GM12878 (cell line): ENCODE measurements around the gene CGREF1. TPM values are rescaled to one million over a fixed set of nuclear protein-coding genes. Genes with fewer than 3 reads are reported as not detected.

ENCODE experiments used
- ATAC-seq: fragments of 200-7000 bp; cut with Tn5 transposase; 3 replicates; pipeline ENCODE4 v1.9.1; 2020; ENCODE audit warnings: mild to moderate bottlenecking, moderate library complexity
- BruUV-seq: library from RNA; stranded (reverse); fragments of 400-500 nt; replicated peaks from 2 replicates; lab custom pipeline; 2021; lab: Mats Ljungman, UMichigan
- CTCF ChIA-PET: fragments of 300-600 bp; sonication (Branson Sonifier 250); formaldehyde crosslinking; extraction: SDS; loops from one replicate; lab custom pipeline; 2021; ENCODE audit warnings: inconsistent platforms; lab: Yijun Ruan, JAX
- POLR2A ChIA-PET: fragments of 350-600 bp; formaldehyde crosslinking; extraction: SDS; loops from one replicate; lab custom pipeline; 2021; ENCODE audit warnings: inconsistent platforms; lab: Charles Lee
- RAD21 ChIA-PET: fragments of 300-600 bp; sonication (Branson Sonifier 250); formaldehyde crosslinking; loops from one replicate; lab custom pipeline; 2023; ENCODE audit warnings: antibody characterized with exemption; ENCODE audit not compliant: unreplicated experiment; lab: Charles Lee
- SMC1A ChIA-PET: fragments of 300-600 bp; sonication (Branson Sonifier 250); formaldehyde crosslinking; loops from one replicate; lab custom pipeline; 2023; ENCODE audit not compliant: unreplicated experiment, uncharacterized antibody; lab: Charles Lee
- DNase-seq: peaks from one replicate; pipeline ENCODE4 v3.0.0-alpha.2; 2011; ENCODE audit warnings: low read depth, low spot score
- FAIRE-seq: peaks from 3 replicates; lab custom pipeline; 2011; peaks lifted over from hg19 to GRCh38; lab: Jason Lieb, UNC
- H2AFZ ChIP-seq: 2 replicates; pipeline ENCODE4 v1.6.0; 2011; ENCODE audit warnings: low read depth, low read length, control low read depth; ENCODE audit not compliant: control insufficient read depth
- H3K27ac ChIP-seq: 2 replicates; pipeline ENCODE4 v1.5.1; 2011; ENCODE audit warnings: control low read depth; ENCODE audit not compliant: control insufficient read depth, insufficient read depth
- H3K27me3 ChIP-seq, 2 experiments: replicated peaks in 1 of 2; 2 replicates each; pipeline versions ENCODE4 v1.6.0 to v1.6.1; 2011; ENCODE audit warnings: low read length in 1 of 2; ENCODE audit not compliant: control insufficient read depth in 2 of 2, insufficient read depth in 2 of 2
- H3K36me3 ChIP-seq, 2 experiments: 2 replicates each; pipeline ENCODE4 v1.5.1; 2011; ENCODE audit warnings: low read length in 1 of 2; ENCODE audit not compliant: control insufficient read depth in 2 of 2, insufficient read depth in 2 of 2
- H3K4me1 ChIP-seq: 2 replicates; pipeline ENCODE4 v1.6.1; 2011; ENCODE audit warnings: mild to moderate bottlenecking, low read length, moderate library complexity, mixed read lengths; ENCODE audit not compliant: control insufficient read depth, insufficient read depth
- H3K4me2 ChIP-seq: 2 replicates; pipeline ENCODE4 v1.6.0; 2011; ENCODE audit warnings: control low read depth; ENCODE audit not compliant: control insufficient read depth, insufficient read depth
- H3K4me3 ChIP-seq: fragments of 200-600 bp; sonication (generic); 2 replicates; pipeline ENCODE4 v1.5.1; 2016
- H3K79me2 ChIP-seq: 2 replicates; pipeline ENCODE4 v1.6.0; 2011; ENCODE audit warnings: low read length; ENCODE audit not compliant: control insufficient read depth, insufficient read depth
- H3K9ac ChIP-seq: 2 replicates; pipeline ENCODE4 v1.8.0; 2011; ENCODE audit warnings: low read length, control low read depth, mixed read lengths; ENCODE audit not compliant: control insufficient read depth, insufficient read depth
- H3K9me3 ChIP-seq: replicated peaks from 3 replicates; pipeline ENCODE4 v1.5.1; 2011; ENCODE audit warnings: mild to moderate bottlenecking, low read length; ENCODE audit not compliant: control insufficient read depth, insufficient read depth
- H4K20me1 ChIP-seq: 2 replicates; pipeline ENCODE4 v1.6.0; 2011; ENCODE audit not compliant: control insufficient read depth, insufficient read depth
- DPF2 ChIP-seq: fragments of 450-650 bp; IDR thresholded peaks from 2 replicates; pipeline ENCODE4 v1.6.1; 2017; ENCODE audit warnings: mild to moderate bottlenecking
- EZH2 ChIP-seq: IDR thresholded peaks from 2 replicates; pipeline ENCODE4 v1.6.1; 2012; ENCODE audit warnings: low read depth, mild to moderate bottlenecking, control low read depth, inconsistent platforms, low read length, borderline replicate concordance; ENCODE audit not compliant: control insufficient read depth
- HCFC1 ChIP-seq: fragments of 150-350 bp; IDR thresholded peaks from 2 replicates; pipeline ENCODE4 v1.6.1; 2014; ENCODE audit warnings: low read length
- LARP7 ChIP-seq: fragments of 450-650 bp; IDR thresholded peaks from 2 replicates; pipeline ENCODE4 v1.6.1; 2017; ENCODE audit warnings: mild to moderate bottlenecking
- MEF2A ChIP-seq: IDR thresholded peaks from 2 replicates; pipeline ENCODE4 v1.6.1; 2011; ENCODE audit warnings: low read depth, mild to moderate bottlenecking, low read length, moderate library complexity; ENCODE audit not compliant: insufficient read depth
- NFYA ChIP-seq: IDR thresholded peaks from 2 replicates; pipeline ENCODE4 v1.6.1; 2011; ENCODE audit warnings: low read depth, mild to moderate bottlenecking, low read length, improper control_type of control experiment, borderline replicate concordance
- NR2F1 ChIP-seq: fragments of 450-650 bp; conservative IDR thresholded peaks from 2 replicates; pipeline ENCODE4 v1.6.1; 2017; ENCODE audit warnings: mild to moderate bottlenecking
- PKNOX1 ChIP-seq: fragments of 450-650 bp; IDR thresholded peaks from 2 replicates; pipeline ENCODE4 v1.6.1; 2016; ENCODE audit warnings: mild to moderate bottlenecking
- REST ChIP-seq: IDR thresholded peaks from 2 replicates; pipeline ENCODE4 v1.6.1; 2012; ENCODE audit warnings: mild to moderate bottlenecking, low read depth, low read length
- ZBTB33 ChIP-seq: fragments of 450-650 bp; IDR thresholded peaks from 2 replicates; pipeline ENCODE4 v1.6.1; 2017; ENCODE audit warnings: mild to moderate bottlenecking
- ZNF384 ChIP-seq: IDR thresholded peaks from 2 replicates; pipeline ENCODE4 v1.6.1; 2012; ENCODE audit warnings: low read depth, mild to moderate bottlenecking, low read length, improper control_type of control experiment, borderline replicate concordance
- ZSCAN29 ChIP-seq: fragments of 450-650 bp; IDR thresholded peaks from 2 replicates; pipeline ENCODE4 v1.6.1; 2017; ENCODE audit warnings: mild to moderate bottlenecking, moderate library complexity
- WGBS: methylation state at CpG from one replicate; pipeline ENCODE4 v1.1.6; 2016; ENCODE audit warnings: low lambda C conversion rate; ENCODE audit not compliant: insufficient replicate concordance, insufficient coverage; ENCODE audit errors: missing lambda C conversion rate; 5-methylcytosine and 5-hydroxymethylcytosine counted together
- in situ Hi-C: fragments of 300-500 bp; cut with MboI; formaldehyde crosslinking; loops from 9 replicates; pipeline ENCODE4 v1.14.3; 2018; ENCODE audit warnings: mixed read lengths
- intact Hi-C: fragments of 100-400 bp; cut with micrococcal nuclease; formaldehyde crosslinking; loops from one replicate; pipeline ENCODE4 v1.14.2; 2022; ENCODE audit not compliant: unreplicated experiment
- polyA plus RNA-seq, 11 experiments: library from polyadenylated mRNA; depleted of rRNA in 4 of 11; unstranded in 6 of 11; stranded (reverse) in 5 of 11; fragments of >200 nt; fragmentation: Nextera tagmentation in 4 of 11; fragmentation: Illumina TruSeq in 1 of 11; extraction: Ambion mirVana in 4 of 11; extraction: Trizol in 1 of 11; gene quantifications; 1 replicate in 1 of 11; 2 replicates in 10 of 11; pipeline versions ENCODE4 v1.2.1 to v1.2.3, GENCODE V29; 2011 to 2016; ENCODE audit warnings: inconsistent platforms in 2 of 11, missing spikeins in 2 of 11, low read depth in 1 of 11
- total RNA-seq, 4 experiments: library from RNA; depleted of rRNA in 3 of 4; stranded (reverse); fragments of >200 nt in 3 of 4; fragmentation: Illumina TruSeq in 1 of 4; extraction: Trizol in 1 of 4; gene quantifications; 2 replicates each; pipeline versions ENCODE4 v1.2.1 to v1.2.3, GENCODE V29; 2013 to 2021

The CGREF1 gene
- total and polyA plus RNA-seq, 10 of the 15 experiments (the other 5 are each of a cell fraction or from before 2014, with no cell fraction given): 0.06 to 0.21 TPM; not detected in 8

- POLR2A ChIA-PET: no interaction called here
- Histone ChIP-seq H3K4me3 (no peak overlapping the region), H3K4me2 (no peak overlapping the region), H3K27ac (no peak overlapping the region), H3K9me3 (no peaks in the 10 kb centered on the region; the same call in 2 of the 3 replicates), H3K36me3 (no peaks in the 10 kb centered on the region), H3K9ac (no peak overlapping the region), H2AFZ (no peak overlapping the region), H3K27me3 (no peaks in the 10 kb centered on the region; a peak in 2 of 4 replicates), H3K79me2 (no peaks in the 10 kb centered on the region), H4K20me1 (no peaks in the 10 kb centered on the region), H3K4me1 (no peaks in the 10 kb centered on the region)
- intact Hi-C loops: no loop called here
- RAD21 ChIA-PET: no interaction called here
- CTCF ChIA-PET: no interaction called here
- BruUV-seq: no TSS peak
- ATAC-seq (no peak), DNase-seq (no peak), FAIRE-seq (no peak)
- SMC1A ChIA-PET: no interaction called here
- 63% methylated on average over 1 of the region's 1 CpG for WGBS
- in situ Hi-C loops: no loop called here
- TF ChIP-seq ZNF384 (no peak), EZH2 (no peak), NFYA (no peak), PKNOX1 (no peak), ZSCAN29 (no peak)
Measured at GRCh38 chr2:27143285-27143684, 24.4 kb upstream of the CGREF1 start.

GRCh38 chr2:27139310-27139709 is 20.4 kb upstream of the CGREF1 start, which contains the start of gene PRR30:
Gene PRR30, minus strand, starts transcription at chr2:27139410. Its CDS starts 1,081 bp downstream, at chr2:27138329.
- POLR2A ChIA-PET: no interaction called here
- Histone ChIP-seq H4K20me1 (no peaks in the 10 kb centered on the region), H3K4me1 (peaks cover 4% of the 10 kb centered on the region; the same call in 1 of the 2 replicates), H3K79me2 (peaks cover 1% of the 10 kb centered on the region), H3K27ac (no peak within 1 kb of the TSS), H3K4me3 (no peak within 1 kb of the TSS), H3K27me3 (no peaks in the 10 kb centered on the region; a peak in 1 of 4 replicates), H3K9ac (no peak within 1 kb of the TSS), H3K9me3 (no peaks in the 10 kb centered on the region; the same call in 2 of the 3 replicates), H3K4me2 (no peak within 1 kb of the TSS), H3K36me3 (no peaks in the 10 kb centered on the region), H2AFZ (no peak within 1 kb of the TSS)
- CTCF ChIA-PET: interaction anchor here (0.7 kb wide), 1 partner anchor 53 kb away, joined by 3 read pairs; no protein-coding TSS in a partner anchor
- in situ Hi-C loops (no loop called here), intact Hi-C loops (no loop called here)
- DNase-seq (no peak), FAIRE-seq (no peak), ATAC-seq (no peak)
- 44% methylated on average over 4 of the region's 4 CpGs for WGBS
- BruUV-seq: no TSS peak
- RAD21 ChIA-PET: no interaction called here
- SMC1A ChIA-PET: no interaction called here
- no peak for TF ChIP-seq MEF2A
- no peak for TF ChIP-seq LARP7
- TF ChIP-seq NR2F1: no peak
- no peak for TF ChIP-seq ZBTB33
- TF ChIP-seq DPF2: no peak
- TF ChIP-seq NFYA: no peak
- TF ChIP-seq REST: no peak
- TF ChIP-seq HCFC1: no peak
